HFFc6 (cell line): ENCODE results near the gene CYSLTR2. TPM values are rescaled to one million over a fixed set of nuclear protein-coding genes. Genes with fewer than 3 reads are reported as not detected.

Experiments used
- DNase-seq: peaks from one replicate; pipeline ENCODE4 v3.0.0-alpha.2; 2018
- H3K27ac Mint-ChIP-seq: 2 replicates; pipeline ENCODE4 v1.8.0; 2020; ENCODE audit warnings: mild to moderate bottlenecking, mixed read lengths
- H3K27me3 Mint-ChIP-seq: 2 replicates; pipeline ENCODE4 v1.8.0; 2021; ENCODE audit warnings: mild to moderate bottlenecking, moderate library complexity, mixed read lengths; ENCODE audit not compliant: insufficient read depth
- H3K36me3 Mint-ChIP-seq: 2 replicates; pipeline ENCODE4 v1.8.0; 2021; ENCODE audit warnings: low read depth, mixed read lengths
- H3K4me1 Mint-ChIP-seq: 2 replicates; pipeline ENCODE4 v1.8.0; 2020; ENCODE audit warnings: low read depth, mixed read lengths
- H3K4me3 Mint-ChIP-seq: 2 replicates; pipeline ENCODE4 v1.8.0; 2020; ENCODE audit warnings: mild to moderate bottlenecking, moderate library complexity, mixed read lengths
- H3K9me3 Mint-ChIP-seq: 2 replicates; pipeline ENCODE4 v1.8.0; 2020; ENCODE audit warnings: mild to moderate bottlenecking, mixed read lengths
- CTCF ChIP-seq: fragments of 200-600 bp; sonication (generic); IDR thresholded peaks from 2 replicates; pipeline ENCODE4 v1.5.0; 2021; ENCODE audit warnings: antibody characterized with exemption, mild to moderate bottlenecking
- total RNA-seq, 6 experiments: library from RNA; stranded (reverse); fragmentation: NEBNext Ultra II Directional; extraction: Animal tissue kit (Norgen Biotek cat#: 25700); gene quantifications; 2 replicates in 1 of 6; 3 replicates in 5 of 6; pipeline ENCODE4 v1.2.3, GENCODE V29; 2021

CYSLTR2 gene
- total RNA-seq, 6 experiments from 2014 or later: not detected

GRCh38 chr13:48735571-48735970 lies 81.8 kb downstream of the CYSLTR2 start:
- Mint-ChIP-seq H3K9me3 (no peaks in the 10 kb centered on the region), H3K4me3 (no peak overlapping the region), H3K4me1 (peaks cover 14% of the 10 kb centered on the region), H3K27me3 (peaks cover 45% of the 10 kb centered on the region), H3K36me3 (no peaks in the 10 kb centered on the region), H3K27ac (no peak overlapping the region)
- no peak for DNase-seq
- TF ChIP-seq CTCF: no peak

GRCh38 chr13:48737689-48738088 lies 84.0 kb downstream of the CYSLTR2 start:
- Mint-ChIP-seq H3K27ac (no peak overlapping the region), H3K27me3 (peaks cover 47% of the 10 kb centered on the region), H3K9me3 (no peaks in the 10 kb centered on the region), H3K4me1 (no peaks in the 10 kb centered on the region), H3K4me3 (no peak overlapping the region), H3K36me3 (no peaks in the 10 kb centered on the region)
- DNase-seq: no peak
- TF ChIP-seq CTCF: no peak

GRCh38 chr13:48738311-48738710 lies 84.6 kb downstream of the CYSLTR2 start:
- H3K4me1 Mint-ChIP-seq: no peaks in the 10 kb centered on the region
- DNase-seq: no peak
- no peaks in the 10 kb centered on the region for H3K36me3 Mint-ChIP-seq
- no peaks in the 10 kb centered on the region for H3K9me3 Mint-ChIP-seq
- peaks cover 45% of the 10 kb centered on the region for H3K27me3 Mint-ChIP-seq
- TF ChIP-seq CTCF: no peak
- no peak overlapping the region for H3K27ac Mint-ChIP-seq
- H3K4me3 Mint-ChIP-seq: no peak overlapping the region

GRCh38 chr13:48739386-48739964 lies 85.7 kb downstream of the CYSLTR2 start:
- H3K9me3 Mint-ChIP-seq: no peaks in the 10 kb centered on the region
- no peaks in the 10 kb centered on the region for H3K36me3 Mint-ChIP-seq
- no peaks in the 10 kb centered on the region for H3K4me1 Mint-ChIP-seq
- TF ChIP-seq CTCF: no peak
- no peak overlapping the region for H3K27ac Mint-ChIP-seq
- no peak overlapping the region for H3K4me3 Mint-ChIP-seq
- DNase-seq: no peak
- peaks cover 41% of the 10 kb centered on the region for H3K27me3 Mint-ChIP-seq

GRCh38 chr13:48741377-48741776 lies 87.6 kb downstream of the CYSLTR2 start:
- DNase-seq: no peak
- Mint-ChIP-seq H3K4me3 (no peak overlapping the region), H3K9me3 (no peaks in the 10 kb centered on the region), H3K4me1 (no peaks in the 10 kb centered on the region), H3K36me3 (no peaks in the 10 kb centered on the region), H3K27me3 (peaks cover 38% of the 10 kb centered on the region), H3K27ac (no peak overlapping the region)
- TF ChIP-seq CTCF: no peak

- Mint-ChIP-seq H3K27me3 (peaks cover 25% of the 10 kb centered on the region), H3K9me3 (no peaks in the 10 kb centered on the region), H3K4me3 (no peak overlapping the region), H3K36me3 (no peaks in the 10 kb centered on the region), H3K27ac (no peak overlapping the region), H3K4me1 (peaks cover 32% of the 10 kb centered on the region)
- DNase-seq: no peak
- TF ChIP-seq CTCF: no peak
These were observed 93.1 kb downstream of the CYSLTR2 start for GRCh38 chr13:48746821-48747220.
